ENCODE results near the gene OPTC.

- TF ChIP-seq, protein P1, sequence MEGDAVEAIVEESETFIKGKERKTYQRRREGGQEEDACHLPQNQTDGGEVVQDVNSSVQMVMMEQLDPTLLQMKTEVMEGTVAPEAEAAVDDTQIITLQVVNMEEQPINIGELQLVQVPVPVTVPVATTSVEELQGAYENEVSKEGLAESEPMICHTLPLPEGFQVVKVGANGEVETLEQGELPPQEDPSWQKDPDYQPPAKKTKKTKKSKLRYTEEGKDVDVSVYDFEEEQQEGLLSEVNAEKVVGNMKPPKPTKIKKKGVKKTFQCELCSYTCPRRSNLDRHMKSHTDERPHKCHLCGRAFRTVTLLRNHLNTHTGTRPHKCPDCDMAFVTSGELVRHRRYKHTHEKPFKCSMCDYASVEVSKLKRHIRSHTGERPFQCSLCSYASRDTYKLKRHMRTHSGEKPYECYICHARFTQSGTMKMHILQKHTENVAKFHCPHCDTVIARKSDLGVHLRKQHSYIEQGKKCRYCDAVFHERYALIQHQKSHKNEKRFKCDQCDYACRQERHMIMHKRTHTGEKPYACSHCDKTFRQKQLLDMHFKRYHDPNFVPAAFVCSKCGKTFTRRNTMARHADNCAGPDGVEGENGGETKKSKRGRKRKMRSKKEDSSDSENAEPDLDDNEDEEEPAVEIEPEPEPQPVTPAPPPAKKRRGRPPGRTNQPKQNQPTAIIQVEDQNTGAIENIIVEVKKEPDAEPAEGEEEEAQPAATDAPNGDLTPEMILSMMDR (IDR thresholded peaks at IDR 0.05 in 8 of 11, conservative IDR thresholded peaks at IDR 0.05 in 3 of 11), result no peak
- no peak for TF ChIP-seq POLR2A (IDR thresholded peaks at IDR 0.05)
Measured at GRCh38 chr1:203467550-203467921, 26.4 kb upstream of the OPTC start.
